ENCODE measurements around the gene RBAK.

The RBAK gene

DNA sequence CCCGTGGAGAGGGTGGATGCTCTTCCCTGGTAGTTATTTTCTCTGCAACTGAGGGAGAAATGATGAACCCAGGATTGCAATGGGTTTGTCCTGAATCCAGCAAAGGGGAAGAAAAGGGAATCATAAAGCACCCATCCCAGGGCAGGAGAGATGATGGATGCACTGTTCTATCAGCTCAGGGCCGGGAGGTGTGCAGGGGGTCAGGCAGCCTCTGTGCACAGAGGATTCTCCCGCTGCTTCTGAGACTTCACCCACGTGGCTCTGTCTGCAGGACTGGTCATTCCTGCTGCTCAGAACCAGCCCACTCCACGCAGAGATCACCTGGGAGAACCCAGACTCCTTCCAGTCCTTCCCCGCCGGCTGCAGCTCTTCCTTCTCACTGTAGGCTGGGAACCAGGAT lies 70.7 kb downstream of the RBAK start:
- Mint-ChIP-seq H3K27ac (ENCODE audit: low read depth) (no peak overlapping the region), H3K4me3 (no peak overlapping the region)

GRCh38 chr7:5117095-5117970 lies 71.7 kb downstream of the RBAK start:
- H3K9me3 Mint-ChIP-seq: no peaks in the 10 kb centered on the region
- H3K27me3 Mint-ChIP-seq: no peaks in the 10 kb centered on the region
- peaks cover 6% of the 10 kb centered on the region for H3K36me3 Mint-ChIP-seq (ENCODE audit: insufficient read depth)
- no peaks in the 10 kb centered on the region for H3K4me1 Mint-ChIP-seq
- H3K27ac Mint-ChIP-seq (ENCODE audit: low read depth): peak overlapping the region; percentile 32
- ATAC-seq (replicated peaks; ENCODE audit: extremely low read depth, poor library complexity, severe bottlenecking): no peak
- DNase-seq (ENCODE audit: low spot score in 2 of 2): no peak
- H3K4me3 Mint-ChIP-seq: no peak overlapping the region

More for the DNA sequence above, 70.7 kb downstream of the RBAK start:
- H3K36me3 Mint-ChIP-seq (ENCODE audit: insufficient read depth): peaks cover 6% of the 10 kb centered on the region
- H3K27me3 Mint-ChIP-seq: no peaks in the 10 kb centered on the region
- DNase-seq (ENCODE audit: low spot score in 2 of 2) (no peak), ATAC-seq (replicated peaks; ENCODE audit: extremely low read depth, poor library complexity, severe bottlenecking) (no peak)
- no peaks in the 10 kb centered on the region for H3K9me3 Mint-ChIP-seq
- no peaks in the 10 kb centered on the region for H3K4me1 Mint-ChIP-seq
